HuH-7.5 (cell line): ENCODE measurements around the gene PTK6.
A peak's percentile ranks its signal among the peaks of the same experiment; 100 is the strongest.

Experiments
- DNase-seq: peaks from one replicate; pipeline ENCODE4 v3.0.0; 2011; ENCODE audit warnings: low spot score

Gene PTK6

GRCh38 chr20:63557481-63557891 lies 20.3 kb upstream of the PTK6 start:
- no peak for DNase-seq

GRCh38 chr20:63556873-63557478 lies 19.8 kb upstream of the PTK6 start:
- DNase-seq = no peak

GRCh38 chr20:63555661-63556381 lies 18.6 kb upstream of the PTK6 start:
- no peak for DNase-seq

- no peak for DNase-seq
Observed at GRCh38 chr20:63554361-63555278, 17.4 kb upstream of the PTK6 start.

GRCh38 chr20:63553933-63554290 lies 16.7 kb upstream of the PTK6 start, which contains the start of gene FNDC11:
Gene FNDC11 (plus strand): TSS chr20:63554159. CDS start chr20:63555664, 1,505 bp downstream.
- DNase-seq = no peak

GRCh38 chr20:63553251-63553932 lies 16.2 kb upstream of the PTK6 start:
- no peak for DNase-seq

- no peak for DNase-seq
Observed at GRCh38 chr20:63552481-63553249, 15.5 kb upstream of the PTK6 start.

- DNase-seq = no peak
Observed at GRCh38 chr20:63551068-63551467, 13.9 kb upstream of the PTK6 start.

- DNase-seq = no peak
Observed at GRCh38 chr20:63549679-63550282, 12.6 kb upstream of the PTK6 start.

GRCh38 chr20:63549019-63549418 lies 11.8 kb upstream of the PTK6 start:
- no peak for DNase-seq

GRCh38 chr20:63548542-63548941 lies 11.4 kb upstream of the PTK6 start:
- DNase-seq = no peak

GRCh38 chr20:63547725-63548480 lies 10.7 kb upstream of the PTK6 start, which contains the start of gene SRMS:
Gene SRMS (minus strand): TSS chr20:63547749. CDS start chr20:63547463, 286 bp downstream.
- no peak for DNase-seq

- no peak for DNase-seq
Observed at GRCh38 chr20:63546956-63547724, 10.0 kb upstream of the PTK6 start.

- DNase-seq = no peak
Observed at GRCh38 chr20:63546256-63546955, 9.2 kb upstream of the PTK6 start.

GRCh38 chr20:63545814-63546213 lies 8.6 kb upstream of the PTK6 start:
- no peak for DNase-seq

GRCh38 chr20:63544958-63545516 lies 7.9 kb upstream of the PTK6 start:
- peak; percentile 59 for DNase-seq

GRCh38 chr20:63544241-63544957 lies 7.2 kb upstream of the PTK6 start:
- DNase-seq = peak; percentile 64

- no peak for DNase-seq
Observed at GRCh38 chr20:63543733-63544132, 6.6 kb upstream of the PTK6 start.
